Glutamatergic neuron (in vitro differentiated cells): ENCODE results near the gene CREB5. TPM values are rescaled to one million over a fixed set of nuclear protein-coding genes. Genes with fewer than 3 reads are reported as not detected.

Source experiments
- DNase-seq: peaks from one replicate; pipeline ENCODE4 v3.0.0; 2022
- H3K27ac Mint-ChIP-seq: one replicate; pipeline ENCODE4 v1.8.0; 2020; ENCODE audit warnings: mild to moderate bottlenecking, mixed read lengths, inconsistent platforms; ENCODE audit not compliant: unreplicated experiment
- H3K27me3 Mint-ChIP-seq: one replicate; pipeline ENCODE4 v1.8.0; 2020; ENCODE audit warnings: mild to moderate bottlenecking, moderate library complexity, mixed read lengths, inconsistent platforms; ENCODE audit not compliant: unreplicated experiment
- H3K36me3 Mint-ChIP-seq: one replicate; pipeline ENCODE4 v1.8.0; 2020; ENCODE audit warnings: mild to moderate bottlenecking, mixed read lengths, inconsistent platforms; ENCODE audit not compliant: unreplicated experiment
- H3K4me1 Mint-ChIP-seq: one replicate; pipeline ENCODE4 v1.8.0; 2020; ENCODE audit warnings: mild to moderate bottlenecking, low read depth, mixed read lengths, inconsistent platforms; ENCODE audit not compliant: unreplicated experiment
- H3K4me3 Mint-ChIP-seq: one replicate; pipeline ENCODE4 v1.8.0; 2020; ENCODE audit warnings: mild to moderate bottlenecking, mixed read lengths, inconsistent platforms; ENCODE audit not compliant: unreplicated experiment
- H3K9me3 Mint-ChIP-seq: one replicate; pipeline ENCODE4 v1.8.0; 2020; ENCODE audit warnings: mild to moderate bottlenecking, moderate library complexity, mixed read lengths, inconsistent platforms; ENCODE audit not compliant: unreplicated experiment
- total RNA-seq: library from RNA; stranded (reverse); fragmentation: NEBNext Ultra II Directional; extraction: Animal tissue kit (Norgen Biotek cat#: 25700); gene quantifications from one replicate; pipeline ENCODE4 v1.2.1, GENCODE V29; 2021; ENCODE audit not compliant: unreplicated experiment
- TF ChIP-seq, protein P1 (sequence below): fragments of 200-600 bp; sonication (generic); IDR thresholded peaks from one replicate; pipeline ENCODE4 v1.5.0; 2021; ENCODE audit not compliant: partially characterized antibody, unreplicated experiment

The CREB5 gene
- total RNA-seq, 1 donor from 2014 or later: 50.4 TPM

DNA sequence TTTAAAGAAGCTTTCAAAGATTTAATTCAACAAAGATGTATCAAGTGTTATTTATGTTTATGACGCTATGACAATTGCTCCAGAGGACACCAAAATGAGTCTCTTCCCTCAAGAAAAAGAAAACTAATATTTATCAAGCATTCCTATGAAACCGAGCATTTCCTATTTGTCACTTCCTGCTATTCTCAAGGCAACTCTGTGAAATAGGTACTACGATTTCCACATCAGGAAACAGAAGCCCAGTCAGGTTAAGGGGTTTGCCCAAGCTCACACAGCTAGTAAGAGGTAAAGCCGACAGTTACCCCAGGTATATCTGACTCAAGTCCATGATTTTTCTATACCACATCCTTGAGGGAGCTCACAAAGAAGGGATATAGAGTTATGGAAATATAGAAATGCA lies 459.9 kb downstream of the CREB5 start:
- DNase-seq: no peak
- Mint-ChIP-seq H3K27ac (no peak overlapping the region), H3K9me3 (no peaks in the 10 kb centered on the region), H3K4me1 (no peaks in the 10 kb centered on the region), H3K27me3 (peaks cover 1% of the 10 kb centered on the region), H3K4me3 (no peak overlapping the region), H3K36me3 (no peaks in the 10 kb centered on the region)
- TF ChIP-seq, protein P1, sequence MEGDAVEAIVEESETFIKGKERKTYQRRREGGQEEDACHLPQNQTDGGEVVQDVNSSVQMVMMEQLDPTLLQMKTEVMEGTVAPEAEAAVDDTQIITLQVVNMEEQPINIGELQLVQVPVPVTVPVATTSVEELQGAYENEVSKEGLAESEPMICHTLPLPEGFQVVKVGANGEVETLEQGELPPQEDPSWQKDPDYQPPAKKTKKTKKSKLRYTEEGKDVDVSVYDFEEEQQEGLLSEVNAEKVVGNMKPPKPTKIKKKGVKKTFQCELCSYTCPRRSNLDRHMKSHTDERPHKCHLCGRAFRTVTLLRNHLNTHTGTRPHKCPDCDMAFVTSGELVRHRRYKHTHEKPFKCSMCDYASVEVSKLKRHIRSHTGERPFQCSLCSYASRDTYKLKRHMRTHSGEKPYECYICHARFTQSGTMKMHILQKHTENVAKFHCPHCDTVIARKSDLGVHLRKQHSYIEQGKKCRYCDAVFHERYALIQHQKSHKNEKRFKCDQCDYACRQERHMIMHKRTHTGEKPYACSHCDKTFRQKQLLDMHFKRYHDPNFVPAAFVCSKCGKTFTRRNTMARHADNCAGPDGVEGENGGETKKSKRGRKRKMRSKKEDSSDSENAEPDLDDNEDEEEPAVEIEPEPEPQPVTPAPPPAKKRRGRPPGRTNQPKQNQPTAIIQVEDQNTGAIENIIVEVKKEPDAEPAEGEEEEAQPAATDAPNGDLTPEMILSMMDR: no peak

DNA sequence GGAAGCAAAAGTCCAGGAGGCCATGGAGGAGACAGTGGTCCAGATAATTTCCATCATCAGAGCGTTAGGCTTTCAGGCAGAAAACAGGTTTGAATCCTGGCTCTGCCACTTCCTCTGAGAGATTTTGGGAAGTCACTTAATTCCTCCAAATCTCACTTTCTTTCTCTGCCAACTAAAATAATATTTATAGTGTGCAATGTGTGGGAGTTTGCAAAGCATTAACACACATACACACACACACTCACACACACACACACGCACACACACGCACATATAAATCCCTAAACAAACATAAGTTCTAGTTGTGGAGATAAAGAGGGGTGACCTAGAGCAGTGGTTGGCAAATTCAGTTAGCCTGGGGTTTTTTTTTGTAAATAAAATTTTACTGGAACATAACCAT lies 461.0 kb downstream of the CREB5 start:
- Mint-ChIP-seq H3K27me3 (peaks cover 1% of the 10 kb centered on the region), H3K4me1 (no peaks in the 10 kb centered on the region), H3K27ac (no peak overlapping the region), H3K36me3 (no peaks in the 10 kb centered on the region), H3K4me3 (no peak overlapping the region), H3K9me3 (no peaks in the 10 kb centered on the region)
- TF ChIP-seq, protein P1: no peak
- DNase-seq: no peak

DNA sequence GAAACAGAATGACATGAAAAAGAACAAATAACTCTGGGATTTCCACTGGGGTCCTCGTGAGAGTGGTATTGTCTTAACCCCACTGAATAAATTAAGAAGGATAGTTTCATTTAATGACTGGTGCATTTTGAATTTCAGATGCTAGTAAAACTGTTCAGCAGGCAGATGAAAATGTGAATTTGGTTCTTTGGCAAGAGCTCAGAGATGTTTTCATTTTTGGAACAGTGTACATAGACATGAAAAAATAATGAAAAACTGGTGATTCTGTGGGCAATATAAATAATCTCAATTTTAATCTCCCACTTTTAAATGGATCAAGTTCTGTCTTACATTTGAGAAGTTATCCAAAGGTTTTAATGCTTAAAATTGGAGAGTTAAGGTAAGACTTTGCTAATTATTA lies 461.7 kb downstream of the CREB5 start:
- Mint-ChIP-seq H3K9me3 (no peaks in the 10 kb centered on the region), H3K27me3 (peaks cover 1% of the 10 kb centered on the region), H3K36me3 (no peaks in the 10 kb centered on the region), H3K4me3 (no peak overlapping the region), H3K27ac (no peak overlapping the region), H3K4me1 (no peaks in the 10 kb centered on the region)
- TF ChIP-seq, protein P1: no peak
- no peak for DNase-seq

Other genes with a start within 250 kb of the CREB5 start
- gene JAZF1, start 231.7 kb upstream of the CREB5 start, total RNA-seq: 14.1 TPM